ENCODE measurements around the gene ANO2.

ANO2 gene

DNA sequence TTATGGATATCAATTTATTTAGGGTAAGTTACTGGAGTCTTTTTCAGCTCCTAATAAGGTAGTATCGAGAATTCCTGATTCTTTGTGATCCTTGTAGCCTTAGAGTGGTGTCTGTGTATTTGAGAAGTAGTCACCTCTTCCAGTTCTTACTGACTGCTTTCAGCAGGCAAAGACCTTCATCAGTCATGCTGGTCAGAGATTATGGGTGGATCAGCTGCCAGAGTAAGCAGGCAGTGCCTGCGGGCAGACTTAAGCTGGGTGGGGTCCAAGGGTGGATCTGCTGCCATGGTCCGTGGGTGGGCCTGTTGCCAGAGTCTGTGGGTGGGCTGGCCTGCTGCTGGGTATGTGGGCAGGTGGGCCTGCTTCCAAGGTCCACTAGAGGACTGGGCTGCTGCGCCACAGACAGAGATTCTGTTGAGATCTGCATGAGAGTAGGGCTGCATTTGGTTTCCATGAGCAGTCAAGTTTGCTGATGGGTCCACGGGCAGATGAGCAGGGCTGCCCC is 188.7 kb downstream of the ANO2 start:
- H3K4me3 ChIP-seq (ENCODE audit: low read length): no peak overlapping the region
- TF ChIP-seq ZNF274 (IDR thresholded peaks at IDR 0.05; ENCODE audit: low read depth, low read length): no peak

DNA sequence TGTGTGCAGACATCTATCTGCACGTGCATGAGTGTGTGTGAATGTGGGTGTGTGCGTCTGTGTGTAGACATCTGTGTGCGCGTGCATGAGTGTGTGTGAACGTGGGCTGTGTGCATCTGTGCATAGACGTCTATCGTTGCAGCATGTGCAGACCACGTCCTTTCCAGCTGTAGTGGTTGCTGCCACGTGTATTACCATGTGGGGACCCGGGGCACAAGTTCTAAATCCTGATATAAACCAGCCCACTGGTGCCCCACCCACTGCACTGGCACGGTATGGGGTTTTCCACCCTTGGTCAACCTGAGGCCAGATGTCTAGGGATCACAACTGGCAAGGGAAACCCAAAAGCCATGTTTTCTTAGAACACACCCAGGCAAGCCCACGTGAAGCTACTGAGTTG is 197.0 kb downstream of the ANO2 start:
- no peak overlapping the region for H3K4me3 ChIP-seq (ENCODE audit: low read length)
- TF ChIP-seq ZNF274 (IDR thresholded peaks at IDR 0.05; ENCODE audit: low read depth, low read length): no peak

DNA sequence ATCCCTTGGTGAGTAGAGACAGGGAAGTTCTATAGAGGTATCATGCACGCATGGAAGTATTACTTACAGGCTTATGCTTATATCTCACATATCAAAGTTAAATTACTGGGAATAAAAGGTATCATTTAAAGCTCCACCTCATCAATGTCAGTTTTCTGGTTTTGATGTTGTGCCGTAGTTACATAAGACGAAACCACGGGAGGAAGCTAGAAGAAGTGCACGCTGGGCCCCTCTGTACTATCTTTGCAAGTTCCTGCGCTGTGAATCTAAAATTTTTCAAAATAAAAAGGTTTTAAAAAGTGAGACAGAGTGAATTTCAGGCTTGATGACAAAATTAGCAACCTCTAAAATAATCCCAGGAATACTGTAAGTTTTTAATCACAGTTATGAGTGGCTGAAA is 198.1 kb downstream of the ANO2 start:
- H3K4me3 ChIP-seq (ENCODE audit: low read length): no peak overlapping the region
- TF ChIP-seq ZNF274 (IDR thresholded peaks at IDR 0.05; ENCODE audit: low read depth, low read length): no peak

DNA sequence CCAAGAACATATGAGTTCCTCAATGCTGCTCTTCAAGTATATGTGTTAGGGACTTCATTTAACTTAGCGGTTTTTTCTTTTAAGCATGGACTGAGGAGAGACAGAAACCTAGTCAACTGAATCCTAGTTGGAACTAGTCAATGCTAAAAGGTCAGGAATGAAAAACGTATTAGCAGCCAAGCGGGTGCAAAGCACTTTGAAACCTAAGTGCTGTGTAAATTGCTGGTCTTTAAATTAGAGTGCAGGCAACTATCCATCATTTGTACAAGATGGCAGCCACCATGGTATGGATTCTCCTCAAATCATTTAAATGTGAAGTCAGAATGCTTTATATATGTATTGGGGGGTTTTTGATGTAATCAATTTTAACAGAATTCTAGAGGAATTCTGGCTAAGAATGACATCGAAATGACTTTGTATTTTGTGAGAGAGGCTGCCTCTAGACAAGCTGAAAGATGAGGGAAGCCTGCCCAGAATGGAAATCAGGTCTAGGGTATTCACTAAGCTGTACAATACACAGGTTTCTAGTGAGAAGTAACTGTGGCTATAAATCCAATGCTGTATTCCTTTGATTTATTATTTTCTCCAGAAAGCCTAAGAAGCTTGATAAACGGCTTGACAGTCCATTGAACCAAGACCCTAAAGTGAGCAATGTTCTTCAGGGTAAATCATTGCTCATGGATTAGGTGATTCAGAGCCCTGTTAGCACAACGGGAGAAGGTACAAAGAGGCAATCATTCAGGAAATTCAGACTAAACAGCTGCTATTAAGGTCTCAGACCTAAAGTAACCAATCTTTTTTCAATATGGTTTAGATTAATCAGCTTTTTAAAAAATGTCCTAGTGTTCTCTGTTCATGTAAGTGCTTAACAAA is 198.8 kb downstream of the ANO2 start:
- TF ChIP-seq ZNF274 (IDR thresholded peaks at IDR 0.05; ENCODE audit: low read depth, low read length): no peak
- H3K4me3 ChIP-seq (ENCODE audit: low read length): no peak overlapping the region

DNA sequence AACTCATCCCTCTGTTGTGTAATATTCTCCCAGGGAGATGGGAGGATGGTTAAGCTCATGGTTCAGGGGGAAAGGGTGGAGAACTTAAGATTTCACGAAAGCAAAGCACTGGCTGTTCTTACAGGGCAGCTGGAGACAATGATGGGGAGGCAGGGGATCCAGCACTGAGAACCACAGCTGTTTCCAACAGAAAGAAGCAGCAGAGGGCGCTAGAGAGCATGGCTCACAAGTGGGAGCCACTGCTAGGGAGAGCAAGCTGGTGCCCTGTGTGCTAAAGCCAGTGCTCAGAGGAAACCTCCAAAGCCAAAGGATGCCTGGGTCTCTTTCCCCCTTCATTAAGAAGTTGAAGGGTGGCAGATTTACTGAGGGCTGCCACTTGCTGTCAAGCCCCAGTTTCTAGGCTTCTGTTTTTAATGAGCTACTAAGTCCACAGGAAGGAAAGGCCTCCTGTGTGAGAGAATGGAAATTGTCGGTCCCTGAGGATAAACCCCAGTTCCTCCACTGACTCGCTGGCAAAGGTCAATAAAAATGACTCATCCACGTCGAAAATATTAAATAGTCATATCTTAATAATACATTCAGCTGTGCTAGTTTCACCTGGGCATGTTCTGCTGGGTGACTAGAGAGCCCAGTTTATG is 199.7 kb downstream of the ANO2 start:
- no peak for TF ChIP-seq ZNF274 (IDR thresholded peaks at IDR 0.05; ENCODE audit: low read depth, low read length)
- no peak overlapping the region for H3K4me3 ChIP-seq (ENCODE audit: low read length)

DNA sequence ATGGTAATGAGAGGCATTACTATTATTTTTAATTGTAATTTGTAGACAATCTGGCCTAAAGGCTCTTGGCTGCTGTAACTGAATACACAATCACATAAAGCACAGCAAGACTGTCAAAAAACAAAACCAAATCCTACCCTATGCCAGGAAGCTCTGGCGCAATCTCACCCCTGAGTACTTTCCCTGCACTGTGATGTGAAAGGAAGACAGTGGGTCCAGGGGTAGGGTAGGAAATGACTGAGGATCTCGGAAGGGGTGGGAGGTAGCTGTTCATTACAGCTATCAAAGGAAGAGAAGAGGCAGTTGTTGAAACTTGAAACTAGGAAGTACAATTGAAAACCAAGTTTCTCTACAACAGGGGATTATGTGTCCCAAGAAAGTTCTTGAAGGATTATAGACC is 202.8 kb downstream of the ANO2 start:
- TF ChIP-seq ZNF274 (IDR thresholded peaks at IDR 0.05; ENCODE audit: low read depth, low read length): no peak
- H3K4me3 ChIP-seq (ENCODE audit: low read length): no peak overlapping the region

DNA sequence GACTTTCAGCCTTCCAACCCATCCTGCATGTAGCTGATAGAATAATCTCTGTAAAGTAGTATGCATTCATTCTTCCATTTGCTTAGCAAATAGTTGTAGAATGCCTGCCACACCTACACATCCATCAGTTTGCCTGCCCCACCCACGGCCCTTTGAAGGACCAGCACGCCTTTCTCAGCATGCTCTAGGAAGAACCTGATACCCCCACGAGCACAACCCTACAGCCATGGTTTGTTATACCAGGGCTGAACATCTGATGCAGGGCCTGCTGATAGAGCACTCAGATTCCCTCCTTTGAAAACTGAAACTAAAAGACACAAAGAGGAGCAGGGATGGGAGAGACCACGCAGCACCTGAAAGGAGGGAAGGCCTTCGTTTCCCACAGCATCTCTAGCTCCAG is 205.1 kb downstream of the ANO2 start:
- no peak for TF ChIP-seq ZNF274 (IDR thresholded peaks at IDR 0.05; ENCODE audit: low read depth, low read length)
- no peak overlapping the region for H3K4me3 ChIP-seq (ENCODE audit: low read length)

DNA sequence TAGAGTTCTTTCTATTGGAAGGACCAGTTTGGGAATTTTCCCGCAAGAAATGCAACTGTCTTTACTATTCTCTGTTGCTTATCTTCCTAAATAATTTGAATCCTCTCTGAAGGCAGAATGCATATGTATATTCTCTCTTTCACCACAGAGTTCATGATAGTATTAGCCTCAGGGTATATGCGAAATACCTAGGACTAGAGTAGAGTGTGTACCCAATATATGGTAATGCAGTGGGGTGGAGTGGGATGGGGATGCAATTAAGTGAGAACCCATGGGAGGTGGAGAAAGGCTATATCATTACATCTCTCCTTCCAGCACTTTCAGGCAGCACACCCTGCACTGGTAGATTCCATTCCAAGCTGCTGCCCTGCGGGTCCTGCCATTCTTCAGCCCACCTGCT is 207.3 kb downstream of the ANO2 start:
- TF ChIP-seq ZNF274 (IDR thresholded peaks at IDR 0.05; ENCODE audit: low read depth, low read length): no peak

DNA sequence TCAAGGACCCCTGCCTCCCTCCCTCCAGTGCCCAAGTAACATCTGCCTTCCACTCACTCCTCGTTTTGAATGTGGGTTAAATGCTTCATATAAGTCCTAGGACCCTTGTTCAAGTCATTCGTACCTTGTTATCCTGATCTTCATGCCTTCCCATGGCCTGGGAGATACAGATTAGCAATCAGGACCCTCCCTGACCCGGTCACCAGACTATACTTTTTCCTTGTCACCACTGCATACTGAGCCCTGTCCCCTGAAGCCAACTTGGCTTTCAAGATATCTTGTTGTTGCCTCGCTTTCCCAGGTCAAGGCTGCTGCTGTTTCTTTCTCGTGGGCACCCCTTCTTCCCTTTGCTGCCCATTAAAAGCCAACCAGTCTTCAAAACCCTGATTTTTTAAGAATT is 208.5 kb downstream of the ANO2 start:
- no peak for TF ChIP-seq ZNF274 (IDR thresholded peaks at IDR 0.05; ENCODE audit: low read depth, low read length)
- H3K4me3 ChIP-seq (ENCODE audit: low read length): no peak overlapping the region

More for the DNA sequence above, 207.3 kb downstream of the ANO2 start:
- H3K4me3 ChIP-seq (ENCODE audit: low read length): no peak overlapping the region

DNA sequence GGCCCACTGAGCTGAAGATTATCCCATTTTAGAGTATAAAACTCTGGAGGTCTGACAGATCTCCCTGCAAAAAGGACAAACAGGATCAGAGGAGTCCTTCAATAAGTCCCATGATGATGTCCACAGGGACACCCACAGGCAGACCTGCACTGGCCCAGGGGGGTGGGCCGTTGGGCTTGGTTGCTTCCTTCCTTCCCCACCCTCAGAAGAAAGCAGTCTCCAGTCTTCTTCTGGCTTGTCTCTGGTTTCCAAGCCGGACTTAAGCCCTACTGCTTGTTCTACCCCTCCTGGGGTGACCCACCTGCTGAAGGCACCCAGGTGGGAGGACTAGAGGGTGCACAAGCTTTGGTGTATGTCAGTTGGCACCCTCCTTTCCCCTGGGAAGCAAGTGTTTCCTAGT is 209.0 kb downstream of the ANO2 start:
- no peak for TF ChIP-seq ZNF274 (IDR thresholded peaks at IDR 0.05; ENCODE audit: low read depth, low read length)
- H3K4me3 ChIP-seq (ENCODE audit: low read length): no peak overlapping the region

DNA sequence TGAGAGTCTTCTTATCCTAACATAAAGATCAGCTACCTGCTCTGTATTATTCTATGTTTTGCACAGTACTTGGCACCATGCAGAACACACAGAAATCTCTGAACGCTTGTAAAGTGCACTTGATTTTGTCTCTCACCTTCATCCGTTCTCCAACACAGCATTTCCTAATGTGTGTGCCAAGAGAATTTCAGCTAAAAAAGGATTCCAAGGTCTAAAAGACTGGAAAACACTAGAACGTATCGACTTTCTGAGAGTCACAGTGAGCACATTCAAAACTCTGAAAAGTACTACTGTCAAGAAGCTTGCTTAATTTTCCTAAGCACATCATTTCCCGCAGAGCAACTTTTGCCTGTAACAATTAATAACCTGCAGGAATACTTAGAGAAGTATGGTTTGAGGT is 211.1 kb downstream of the ANO2 start:
- TF ChIP-seq ZNF274 (IDR thresholded peaks at IDR 0.05; ENCODE audit: low read depth, low read length): no peak
- H3K4me3 ChIP-seq (ENCODE audit: low read length): no peak overlapping the region

DNA sequence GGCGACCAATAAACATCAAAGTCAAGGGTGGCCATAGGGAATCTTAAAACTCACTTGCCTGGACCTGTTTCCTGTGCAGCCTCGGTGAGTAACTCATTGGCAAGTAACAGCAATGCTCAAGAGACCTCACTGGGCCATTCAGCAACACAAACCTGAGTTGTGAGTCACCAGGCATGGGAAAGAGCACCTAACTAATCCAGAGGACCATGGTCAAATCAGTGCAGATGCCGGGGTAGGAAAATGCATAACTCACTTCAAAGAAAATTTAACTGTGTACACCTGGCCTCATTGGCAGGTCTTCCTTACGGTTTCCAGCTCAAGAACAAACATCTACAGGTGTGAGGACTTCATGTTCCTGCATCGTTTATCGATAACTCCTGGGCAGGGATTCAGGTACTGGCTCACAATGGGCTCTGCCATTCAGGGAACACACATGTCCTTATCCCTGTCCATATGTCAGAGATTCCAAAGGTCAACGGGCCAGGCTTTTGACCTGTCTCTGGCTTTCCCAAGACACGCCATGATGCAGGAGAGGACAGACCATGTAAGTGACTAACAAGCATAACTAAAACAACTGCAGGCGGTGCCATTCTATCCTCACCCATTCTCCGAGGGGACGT is 211.8 kb downstream of the ANO2 start:
- no peak overlapping the region for H3K4me3 ChIP-seq (ENCODE audit: low read length)
- TF ChIP-seq ZNF274 (IDR thresholded peaks at IDR 0.05; ENCODE audit: low read depth, low read length): no peak

DNA sequence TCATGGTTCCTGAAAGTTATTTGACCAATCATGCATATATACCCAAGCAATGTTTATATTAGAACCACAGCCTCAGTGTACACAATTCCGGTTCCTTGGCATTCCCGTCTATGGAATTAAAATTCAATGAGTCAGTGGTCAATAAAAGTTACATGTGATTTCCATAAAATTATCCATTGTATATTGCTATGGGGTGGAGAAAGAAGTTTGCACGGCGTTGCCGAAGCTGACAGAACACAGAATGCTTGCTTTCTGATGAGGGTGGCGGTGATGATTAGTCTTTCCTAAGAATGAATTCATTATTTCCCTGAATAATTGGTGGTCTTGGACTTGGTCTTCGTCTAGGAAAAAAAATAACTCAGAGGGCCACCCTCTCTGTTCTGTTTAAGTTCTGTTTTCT is 214.1 kb downstream of the ANO2 start:
- TF ChIP-seq ZNF274 (IDR thresholded peaks at IDR 0.05; ENCODE audit: low read depth, low read length): no peak
- no peak overlapping the region for H3K4me3 ChIP-seq (ENCODE audit: low read length)

DNA sequence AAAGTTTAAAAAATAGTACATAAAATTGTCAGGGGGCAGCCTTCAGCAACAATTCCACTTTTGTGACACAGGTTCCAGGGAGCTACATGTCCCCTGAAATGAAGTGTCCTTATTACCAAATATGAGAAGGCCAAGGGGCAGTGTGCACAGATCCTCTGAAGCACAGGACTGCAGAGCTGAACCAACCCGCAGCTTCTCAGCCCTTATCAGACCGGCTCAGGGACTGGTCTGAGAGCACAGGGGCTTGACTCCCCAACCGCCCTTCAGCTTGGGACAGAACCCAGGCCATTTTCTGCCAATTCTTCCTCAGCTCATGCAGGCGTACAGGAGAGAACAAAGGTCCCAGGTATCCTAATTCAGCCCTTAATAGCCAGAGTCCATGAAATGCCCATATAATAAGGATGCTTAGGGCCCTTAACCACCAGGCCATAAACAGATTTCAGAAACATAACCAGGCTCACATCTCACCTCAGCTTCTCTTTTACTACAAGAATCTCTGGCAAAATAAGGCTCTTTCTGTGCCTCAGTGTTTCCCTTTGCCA is 221.3 kb downstream of the ANO2 start:
- H3K4me3 ChIP-seq (ENCODE audit: low read length): no peak overlapping the region
- TF ChIP-seq ZNF274 (IDR thresholded peaks at IDR 0.05; ENCODE audit: low read depth, low read length): no peak
